ENCODE measurements around the gene SARS1. TPM values are rescaled to one million over a fixed set of nuclear protein-coding genes. Genes with fewer than 3 reads are reported as not detected.

Gene SARS1
- total and polyA plus RNA-seq, 2 of the 13 experiments (the other 11 are each of a cell fraction or from before 2014, with no cell fraction given) = 103 to 134 TPM

- TF ChIP-seq MNT (IDR thresholded peaks at IDR 0.05) = no peak
- peak; percentile 30 for TF ChIP-seq SALL1 (CRISPR knock-in tag; IDR thresholded peaks at IDR 0.05)
- no peak for TF ChIP-seq ZNF30 (CRISPR knock-in tag; IDR thresholded peaks at IDR 0.05)
- no peak for TF ChIP-seq ZNF362 (CRISPR knock-in tag; IDR thresholded peaks at IDR 0.05; ENCODE audit: borderline replicate concordance)
- TF ChIP-seq SNAPC5 (CRISPR knock-in tag; IDR thresholded peaks at IDR 0.05; ENCODE audit: borderline replicate concordance) = no peak
- TF ChIP-seq GABPA (IDR thresholded peaks at IDR 0.05; ENCODE audit: low read depth, low read length) = no peak
- no peak for TF ChIP-seq GABPA (CRISPR knock-in tag; IDR thresholded peaks at IDR 0.05; ENCODE audit: low read depth)
- TF ChIP-seq ZNF543 (CRISPR knock-in tag; IDR thresholded peaks at IDR 0.05) = no peak
- TF ChIP-seq TCF7 (IDR thresholded peaks at IDR 0.05; ENCODE audit: low read depth) = no peak
- no peak for TF ChIP-seq ZNF232 (CRISPR knock-in tag; IDR thresholded peaks at IDR 0.05; ENCODE audit: borderline replicate concordance)
- TF ChIP-seq ZNF256 (CRISPR knock-in tag; conservative IDR thresholded peaks at IDR 0.05) = no peak
- no peak for TF ChIP-seq ZNF121 (CRISPR knock-in tag; IDR thresholded peaks at IDR 0.05)
- TF ChIP-seq BORCS8-MEF2B (CRISPR knock-in tag; IDR thresholded peaks at IDR 0.05) = no peak
- peak; percentile 33; the same call in 1 of the 2 replicates for TF ChIP-seq EED (CRISPR knock-in tag; IDR thresholded peaks at IDR 0.05)
- TF ChIP-seq TRIM24 (CRISPR knock-in tag; IDR thresholded peaks at IDR 0.05) = no peak
- TF ChIP-seq ZBTB7B (CRISPR knock-in tag; IDR thresholded peaks at IDR 0.05) = no peak
- no peak for TF ChIP-seq ZNF468 (CRISPR knock-in tag; IDR thresholded peaks at IDR 0.05)
- TF ChIP-seq EP300 (IDR thresholded peaks at IDR 0.05; ENCODE audit: low read depth in 2 of 2, low read length in 2 of 2) = no peak
- no peak for TF ChIP-seq EP300 (CRISPR knock-in tag; IDR thresholded peaks at IDR 0.05; ENCODE audit: borderline replicate concordance)
- TF ChIP-seq MLLT10 (CRISPR knock-in tag; IDR thresholded peaks at IDR 0.05) = no peak
- no peak for TF ChIP-seq ZNF691 (CRISPR knock-in tag; IDR thresholded peaks at IDR 0.05; ENCODE audit: borderline replicate concordance, low read depth)
- no peak for TF ChIP-seq KDM5A (IDR thresholded peaks at IDR 0.05; ENCODE audit: borderline replicate concordance, low read length)
- no peak for TF ChIP-seq SCMH1 (CRISPR knock-in tag; IDR thresholded peaks at IDR 0.05; ENCODE audit: borderline replicate concordance)
- no peak for TF ChIP-seq ARID3A (IDR thresholded peaks at IDR 0.05; ENCODE audit: low read depth, low read length)
- no peak for TF ChIP-seq SOX5 (CRISPR knock-in tag; IDR thresholded peaks at IDR 0.05; ENCODE audit: borderline replicate concordance)
These were observed 26.7 kb downstream of the SARS1 start (continued) for GRCh38 chr1:109240158-109241152.

All from HepG2 (cell line).